Endothelial cell of umbilical vein (primary cell): ENCODE measurements around the gene ZFPM1. TPM values are rescaled to one million over a fixed set of nuclear protein-coding genes. Genes with fewer than 3 reads are reported as not detected.

Experiments
- BruUV-seq: library from RNA; stranded (reverse); fragments of 400-500 nt; replicated peaks from 2 replicates; lab custom pipeline; 2021; lab: Mats Ljungman, UMichigan
- CTCF ChIA-PET: fragments of 300-600, 350-600 bp; sonication (Branson Sonifier 250); formaldehyde crosslinking; loops from one replicate; lab custom pipeline; 2021; ENCODE audit warnings: antibody characterized with exemption, inconsistent platforms; lab: Charles Lee
- POLR2A ChIA-PET: fragments of 300-600, 350-600 bp; sonication (Branson Sonifier 250); formaldehyde crosslinking; loops from one replicate; lab custom pipeline; 2021; ENCODE audit warnings: antibody characterized with exemption, inconsistent platforms; lab: Charles Lee
- DNase-seq: peaks from one replicate; pipeline ENCODE4 v3.0.0-alpha.2; 2011; ENCODE audit warnings: low read depth, low spot score
- FAIRE-seq: peaks from 2 replicates; lab custom pipeline; 2011; peaks lifted over from hg19 to GRCh38; lab: Jason Lieb, UNC
- H2AFZ ChIP-seq: 2 replicates; pipeline ENCODE4 v1.6.0; 2012; ENCODE audit warnings: low read depth, low read length, control low read depth, inconsistent platforms
- H3K27ac ChIP-seq: 2 replicates; pipeline ENCODE4 v1.5.1; 2011; ENCODE audit warnings: low read depth, mild to moderate bottlenecking, control low read depth, low read length, moderate library complexity; ENCODE audit not compliant: insufficient read depth
- H3K27me3 ChIP-seq, 2 experiments: 2 replicates each; pipeline versions ENCODE4 v1.6.0 to v1.6.1; 2011; ENCODE audit warnings: low read length in 2 of 2, mixed read lengths in 1 of 2; ENCODE audit not compliant: control insufficient read depth in 2 of 2, insufficient read depth in 2 of 2
- H3K36me3 ChIP-seq, 2 experiments: 2 replicates in 1 of 2; 3 replicates in 1 of 2; pipeline ENCODE4 v1.5.1; 2011; ENCODE audit warnings: low read length in 2 of 2, mild to moderate bottlenecking in 1 of 2, moderate library complexity in 1 of 2; ENCODE audit not compliant: control insufficient read depth in 2 of 2, insufficient read depth in 2 of 2; ENCODE audit errors: extremely low read depth in 1 of 2
- H3K4me1 ChIP-seq: 3 replicates; pipeline ENCODE4 v1.5.1; 2011; ENCODE audit warnings: mild to moderate bottlenecking, low read length; ENCODE audit not compliant: control insufficient read depth, insufficient read depth; ENCODE audit errors: extremely low read depth
- H3K4me2 ChIP-seq: 2 replicates; pipeline ENCODE4 v1.6.1; 2011; ENCODE audit warnings: low read length, control low read depth, mixed read lengths; ENCODE audit not compliant: insufficient read depth
- H3K4me3 ChIP-seq, 3 experiments: fragments of 200-600 bp in 1 of 3; sonication (generic), shearing (Covaris generic) in 1 of 3; replicated peaks in 1 of 3; 2 replicates each; pipeline ENCODE4 v1.5.1; 2011 to 2016; ENCODE audit warnings: control low read depth in 3 of 3, low read length in 3 of 3, mild to moderate bottlenecking in 2 of 3, inconsistent platforms in 1 of 3, low read depth in 1 of 3, moderate library complexity in 1 of 3; ENCODE audit not compliant: insufficient read depth in 1 of 3
- H3K79me2 ChIP-seq: 2 replicates; pipeline ENCODE4 v1.6.0; 2012; ENCODE audit warnings: low read length, inconsistent platforms; ENCODE audit not compliant: control insufficient read depth, insufficient read depth
- H3K9ac ChIP-seq: replicated peaks from 2 replicates; pipeline ENCODE3; 2011; ENCODE audit warnings: low read length, control low read depth; ENCODE audit not compliant: insufficient read depth; ENCODE audit errors: extremely low read depth
- H3K9me1 ChIP-seq: replicated peaks from 3 replicates; pipeline ENCODE4 v1.6.0; 2011; ENCODE audit warnings: mild to moderate bottlenecking, low read length; ENCODE audit not compliant: control insufficient read depth, insufficient read depth; ENCODE audit errors: extremely low read depth
- H3K9me3 ChIP-seq: replicated peaks from 2 replicates; pipeline ENCODE4 v1.5.1; 2012; ENCODE audit warnings: low read length, inconsistent platforms; ENCODE audit not compliant: control insufficient read depth, insufficient read depth
- H4K20me1 ChIP-seq: replicated peaks from 2 replicates; pipeline ENCODE3; 2011; ENCODE audit warnings: mild to moderate bottlenecking, low read length; ENCODE audit not compliant: control insufficient read depth, insufficient read depth; ENCODE audit errors: extremely low read depth
- CTCF ChIP-seq, 2 donors: IDR thresholded peaks; 1 replicate in 1 of 2; 2 replicates in 1 of 2; pipeline ENCODE4 v1.5.1; 2011; ENCODE audit warnings: low read length in 2 of 2, mild to moderate bottlenecking in 2 of 2, moderate library complexity in 2 of 2, control low read depth in 1 of 2, inconsistent platforms in 1 of 2, low read depth in 1 of 2; ENCODE audit not compliant: insufficient read depth in 1 of 2; ENCODE audit errors: extremely low read depth in 1 of 2
- FOS ChIP-seq: IDR thresholded peaks from 2 replicates; pipeline ENCODE4 v1.6.1; 2011; ENCODE audit warnings: mild to moderate bottlenecking, low read length, moderate library complexity, borderline replicate concordance; ENCODE audit not compliant: insufficient read depth
- JUN ChIP-seq: IDR thresholded peaks from 2 replicates; pipeline ENCODE4 v1.6.1; 2011; ENCODE audit warnings: borderline replicate concordance, low read depth; ENCODE audit not compliant: insufficient read length, insufficient read depth
- MYC ChIP-seq: IDR thresholded peaks from one replicate; pipeline ENCODE4 v1.6.1; 2011; ENCODE audit warnings: mild to moderate bottlenecking, low read depth, low read length
- dilution Hi-C: fragments of 300-500 bp; cut with MboI; formaldehyde crosslinking; loops from one replicate; pipeline ENCODE4 v1.15.0; 2019; ENCODE audit warnings: low sequenced_read_pairs; ENCODE audit not compliant: extremely low pct_ligation_motif_present
- intact Hi-C: fragments of 100-400 bp; cut with micrococcal nuclease; formaldehyde crosslinking; loops from one replicate; pipeline ENCODE4 v1.10.0; 2022
- polyA plus RNA-seq, 4 experiments: library from polyadenylated mRNA; depleted of rRNA in 3 of 4; stranded (reverse) in 3 of 4; unstranded in 1 of 4; fragments of >200 nt; gene quantifications; 2 replicates each; pipeline versions ENCODE4 v1.2.1 to v1.2.3, GENCODE V29; 2011 to 2012; ENCODE audit warnings: missing spikeins in 1 of 4
- total RNA-seq: library from RNA; stranded (reverse); gene quantifications from 2 replicates; pipeline ENCODE4 v1.2.3, GENCODE V29; 2021

The ZFPM1 gene
- total and polyA plus RNA-seq, 2 donors (not counting 3 experiments of a cell fraction or from before 2014, with no cell fraction given) = 0.37 to 7.5 TPM

- H3K4me2 ChIP-seq = no peak overlapping the region
- no peak overlapping the region for H3K9ac ChIP-seq
- no peaks in the 10 kb centered on the region for H4K20me1 ChIP-seq
- H3K36me3 ChIP-seq = no peaks in the 10 kb centered on the region
- dilution Hi-C loops = no loop called here
- H3K27me3 ChIP-seq = no peaks in the 10 kb centered on the region
- H3K4me3 ChIP-seq = no peak overlapping the region
- no peaks in the 10 kb centered on the region for H3K9me3 ChIP-seq
- no TSS peak for BruUV-seq
- DNase-seq (no peak), FAIRE-seq (no peak)
- no peaks in the 10 kb centered on the region for H3K9me1 ChIP-seq
- peaks cover 3% of the 10 kb centered on the region for H3K79me2 ChIP-seq
- no peak overlapping the region for H3K27ac ChIP-seq
- H2AFZ ChIP-seq = no peak overlapping the region
- intact Hi-C loops = no loop called here
- H3K4me1 ChIP-seq = peaks cover 11% of the 10 kb centered on the region
- POLR2A ChIA-PET = no interaction called here
- TF ChIP-seq MYC (no peak), CTCF (IDR thresholded peaks at IDR 0.05; ENCODE audit: extremely low read depth in 1 of 2, insufficient read depth in 1 of 2, low read depth in 1 of 2, low read length in 2 of 2) (no peak), FOS (no peak)
- CTCF ChIA-PET = no interaction called here
Measured at GRCh38 chr16:88471115-88471514, 18.0 kb downstream of the ZFPM1 start.

GRCh38 chr16:88471575-88471974 is 18.5 kb downstream of the ZFPM1 start:
- FAIRE-seq (no peak), DNase-seq (no peak)
- H3K9ac ChIP-seq = no peak overlapping the region
- H3K27me3 ChIP-seq = no peaks in the 10 kb centered on the region
- no peak overlapping the region for H2AFZ ChIP-seq
- no peak for TF ChIP-seq JUN
- no peak overlapping the region for H3K27ac ChIP-seq
- no peaks in the 10 kb centered on the region for H4K20me1 ChIP-seq
- H3K36me3 ChIP-seq = no peaks in the 10 kb centered on the region
- H3K9me3 ChIP-seq = no peaks in the 10 kb centered on the region
- peaks cover 9% of the 10 kb centered on the region for H3K4me1 ChIP-seq
- peaks cover 3% of the 10 kb centered on the region for H3K79me2 ChIP-seq
- CTCF ChIA-PET = no interaction called here
- dilution Hi-C loops (no loop called here), intact Hi-C loops (no loop called here)
- no peak overlapping the region for H3K4me3 ChIP-seq
- H3K9me1 ChIP-seq = no peaks in the 10 kb centered on the region
- POLR2A ChIA-PET = no interaction called here
- no TSS peak for BruUV-seq
- H3K4me2 ChIP-seq = no peak overlapping the region
